GM21717 (cell line): ENCODE data around the gene PTPN14.
"Not testable (repeated sequence)": the region's sequence is repeated elsewhere in the genome, so short reads cannot be mapped to it uniquely, and the experiment has no call there.

Experiments
- ATAC-seq: cut with Tn5 transposase; IDR thresholded peaks from one replicate; pipeline ENCODE4 v1.9.1; 2021; ENCODE audit warnings: mild to moderate bottlenecking, moderate library complexity; ENCODE audit not compliant: unreplicated experiment

The PTPN14 gene

GRCh38 chr1:214513394-214513793 lies 38.0 kb downstream of the PTPN14 start:
- ATAC-seq, result no peak

- ATAC-seq, result no peak
Observed at GRCh38 chr1:214511639-214511998, 39.8 kb downstream of the PTPN14 start.

GRCh38 chr1:214510914-214511638 lies 40.3 kb downstream of the PTPN14 start:
- no peak for ATAC-seq

- no peak for ATAC-seq
Observed at GRCh38 chr1:214510477-214510876, 40.9 kb downstream of the PTPN14 start.

GRCh38 chr1:214509622-214510021 lies 41.8 kb downstream of the PTPN14 start:
- not testable (repeated sequence) for ATAC-seq

GRCh38 chr1:214506972-214507431 lies 44.4 kb downstream of the PTPN14 start:
- no peak for ATAC-seq

- ATAC-seq, result no peak
Observed at GRCh38 chr1:214505134-214505533, 46.3 kb downstream of the PTPN14 start.

GRCh38 chr1:214504330-214504729 lies 47.1 kb downstream of the PTPN14 start:
- no peak for ATAC-seq

GRCh38 chr1:214503553-214503952 lies 47.8 kb downstream of the PTPN14 start:
- ATAC-seq, result no peak

- ATAC-seq, result no peak
Observed at GRCh38 chr1:214500340-214501055, 50.9 kb downstream of the PTPN14 start.

GRCh38 chr1:214499732-214500131 lies 51.7 kb downstream of the PTPN14 start:
- no peak for ATAC-seq

GRCh38 chr1:214498021-214498420 lies 53.4 kb downstream of the PTPN14 start:
- ATAC-seq, result no peak

- ATAC-seq, result no peak
Observed at GRCh38 chr1:214496126-214496525, 55.3 kb downstream of the PTPN14 start.

GRCh38 chr1:214494706-214495105 lies 56.7 kb downstream of the PTPN14 start:
- ATAC-seq, result no peak

GRCh38 chr1:214494179-214494578 lies 57.2 kb downstream of the PTPN14 start:
- ATAC-seq, result not testable (repeated sequence)

- ATAC-seq, result no peak
Observed at GRCh38 chr1:214493126-214493796, 58.1 kb downstream of the PTPN14 start.

- ATAC-seq, result no peak
Observed at GRCh38 chr1:214492401-214493075, 58.9 kb downstream of the PTPN14 start.

GRCh38 chr1:214491468-214492146 lies 59.8 kb downstream of the PTPN14 start:
- ATAC-seq, result no peak

- no peak for ATAC-seq
Observed at GRCh38 chr1:214485151-214485550, 66.3 kb downstream of the PTPN14 start.

GRCh38 chr1:214483180-214483579 lies 68.2 kb downstream of the PTPN14 start:
- ATAC-seq, result not testable (repeated sequence)
